Measurements from ENCODE around the gene NR2C2. TPM values are rescaled to one million over a fixed set of nuclear protein-coding genes. Genes with fewer than 3 reads are reported as not detected.

NR2C2 gene
- polyA plus RNA-seq, 1 donor (not counting 4 experiments of a cell fraction or from before 2014, with no cell fraction given) = 9.4 TPM

DNA sequence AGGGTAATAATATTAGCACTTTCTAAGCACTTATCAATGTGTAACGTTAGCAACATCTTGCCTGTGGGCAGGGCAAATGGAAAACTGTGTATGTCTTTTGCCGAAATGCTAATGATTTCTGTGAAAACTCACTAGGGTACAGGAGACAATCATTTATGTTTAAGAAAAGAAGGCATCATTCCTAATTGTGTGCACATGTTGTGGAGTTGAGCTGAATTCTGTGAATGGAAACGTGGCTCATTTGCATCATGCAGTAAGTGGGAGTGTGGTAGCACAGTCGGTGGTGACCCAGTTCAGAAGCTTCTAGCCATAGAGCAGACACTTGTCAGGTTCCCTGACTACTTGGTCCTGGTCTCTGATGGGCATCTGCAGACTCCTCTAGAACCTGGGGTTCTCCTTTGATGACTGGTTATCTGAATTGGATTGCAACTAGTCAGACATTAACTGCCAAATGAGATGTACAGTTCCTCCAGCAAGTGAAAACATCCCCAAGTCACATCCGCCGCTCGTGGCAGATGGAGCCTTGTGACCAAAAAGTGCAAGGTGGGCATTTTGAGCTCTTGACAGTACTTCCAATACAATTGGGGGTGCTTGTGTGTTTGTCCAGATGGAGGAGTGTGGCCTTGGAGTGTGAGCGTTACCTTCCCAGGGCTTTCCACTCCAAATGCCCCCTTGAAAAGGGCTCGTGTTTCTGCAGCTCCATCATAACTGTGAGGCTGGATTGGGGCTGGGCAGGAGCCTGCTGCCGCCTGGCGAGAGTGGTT, 96.2 kb downstream of the NR2C2 start:
- Histone ChIP-seq H3K4me1 (ENCODE audit: control insufficient read depth, extremely low read depth, insufficient read depth, low read length) (no peaks in the 10 kb centered on the region), H3K4me3 (ENCODE audit: control insufficient read depth in 2 of 3, extremely low read depth in 1 of 3, insufficient read depth in 2 of 3, low read depth in 1 of 3, low read length in 3 of 3) (no peak overlapping the region), H3K79me2 (ENCODE audit: control insufficient read depth, insufficient read depth, low read length) (no peaks in the 10 kb centered on the region), H3K9me1 (ENCODE audit: control insufficient read depth, extremely low read depth, insufficient read depth, low read length) (no peaks in the 10 kb centered on the region), H3K4me2 (ENCODE audit: control insufficient read depth, extremely low read depth, insufficient read depth, low read depth, low read length) (no peak overlapping the region), H3K36me3 (ENCODE audit: control insufficient read depth in 2 of 2, extremely low read depth in 1 of 2, insufficient read depth in 2 of 2, low read length in 2 of 2) (peaks cover 30 to 43% of the 10 kb centered on the region in 2 experiments), H4K20me1 (ENCODE audit: control insufficient read depth, extremely low read depth, insufficient read depth, low read length) (no peaks in the 10 kb centered on the region), H3K27ac (ENCODE audit: control insufficient read depth, insufficient read depth, low read length) (no peak overlapping the region), H3K9me3 (ENCODE audit: control insufficient read depth, low read depth, low read length) (no peaks in the 10 kb centered on the region), H3K27me3 (ENCODE audit: control insufficient read depth, extremely low read depth, insufficient read depth, low read length) (no peaks in the 10 kb centered on the region), H2AFZ (ENCODE audit: control insufficient read depth, low read length) (no peak overlapping the region), H3K9ac (ENCODE audit: control insufficient read depth, extremely low read depth, insufficient read depth, low read length) (no peak overlapping the region)
- FAIRE-seq (no peak), DNase-seq (ENCODE audit: low read depth, low spot score) (no peak)
- dilution Hi-C loops (cut with MboI; ENCODE audit: extremely low pct_ligation_motif_present, low sequenced_read_pairs) = no loop called here
- TF ChIP-seq, protein P1, sequence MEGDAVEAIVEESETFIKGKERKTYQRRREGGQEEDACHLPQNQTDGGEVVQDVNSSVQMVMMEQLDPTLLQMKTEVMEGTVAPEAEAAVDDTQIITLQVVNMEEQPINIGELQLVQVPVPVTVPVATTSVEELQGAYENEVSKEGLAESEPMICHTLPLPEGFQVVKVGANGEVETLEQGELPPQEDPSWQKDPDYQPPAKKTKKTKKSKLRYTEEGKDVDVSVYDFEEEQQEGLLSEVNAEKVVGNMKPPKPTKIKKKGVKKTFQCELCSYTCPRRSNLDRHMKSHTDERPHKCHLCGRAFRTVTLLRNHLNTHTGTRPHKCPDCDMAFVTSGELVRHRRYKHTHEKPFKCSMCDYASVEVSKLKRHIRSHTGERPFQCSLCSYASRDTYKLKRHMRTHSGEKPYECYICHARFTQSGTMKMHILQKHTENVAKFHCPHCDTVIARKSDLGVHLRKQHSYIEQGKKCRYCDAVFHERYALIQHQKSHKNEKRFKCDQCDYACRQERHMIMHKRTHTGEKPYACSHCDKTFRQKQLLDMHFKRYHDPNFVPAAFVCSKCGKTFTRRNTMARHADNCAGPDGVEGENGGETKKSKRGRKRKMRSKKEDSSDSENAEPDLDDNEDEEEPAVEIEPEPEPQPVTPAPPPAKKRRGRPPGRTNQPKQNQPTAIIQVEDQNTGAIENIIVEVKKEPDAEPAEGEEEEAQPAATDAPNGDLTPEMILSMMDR (optimal IDR thresholded peaks at IDR 0.05 in 1 of 3, IDR thresholded peaks at IDR 0.05 in 1 of 3, conservative IDR thresholded peaks at IDR 0.05 in 1 of 3; ENCODE audit: extremely low read depth in 1 of 3, insufficient read depth in 2 of 3, low read length in 3 of 3) = no peak
- TF ChIP-seq EZH2 (IDR thresholded peaks at IDR 0.05; ENCODE audit: low read length) = no peak

DNA sequence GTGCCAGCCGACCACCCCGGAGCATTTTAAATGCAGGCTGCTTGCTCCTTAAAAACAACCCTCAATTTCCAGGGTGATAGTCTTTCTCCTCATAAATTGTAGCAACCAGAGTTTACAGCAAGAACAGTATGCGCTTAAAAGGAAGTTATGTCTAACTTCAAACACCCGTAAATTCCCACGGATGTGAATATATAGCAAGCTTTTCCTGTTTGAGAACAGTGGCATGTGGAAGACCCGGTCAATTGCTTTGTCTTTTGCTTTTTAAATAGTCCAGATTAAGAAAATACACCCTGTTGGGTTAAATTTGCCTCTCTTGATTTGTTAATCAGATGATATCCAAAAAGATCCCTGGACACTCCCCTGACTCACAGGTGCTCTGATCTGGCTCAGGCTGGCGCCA, 96.9 kb downstream of the NR2C2 start:
- DNase-seq (ENCODE audit: low read depth, low spot score) (no peak), FAIRE-seq (no peak)
- H2AFZ ChIP-seq (ENCODE audit: control insufficient read depth, low read length) = no peak overlapping the region
- no peaks in the 10 kb centered on the region for H3K9me3 ChIP-seq (ENCODE audit: control insufficient read depth, low read depth, low read length)
- H3K27ac ChIP-seq (ENCODE audit: control insufficient read depth, insufficient read depth, low read length) = no peak overlapping the region
- H3K4me1 ChIP-seq (ENCODE audit: control insufficient read depth, extremely low read depth, insufficient read depth, low read length) = no peaks in the 10 kb centered on the region
- H4K20me1 ChIP-seq (ENCODE audit: control insufficient read depth, extremely low read depth, insufficient read depth, low read length) = no peaks in the 10 kb centered on the region
- no peaks in the 10 kb centered on the region for H3K9me1 ChIP-seq (ENCODE audit: control insufficient read depth, extremely low read depth, insufficient read depth, low read length)
- H3K27me3 ChIP-seq (ENCODE audit: control insufficient read depth, extremely low read depth, insufficient read depth, low read length) = no peaks in the 10 kb centered on the region
- H3K4me2 ChIP-seq (ENCODE audit: control insufficient read depth, extremely low read depth, insufficient read depth, low read depth, low read length) = no peak overlapping the region
- H3K9ac ChIP-seq (ENCODE audit: control insufficient read depth, extremely low read depth, insufficient read depth, low read length) = no peak overlapping the region
- H3K79me2 ChIP-seq (ENCODE audit: control insufficient read depth, insufficient read depth, low read length) = peaks cover 2% of the 10 kb centered on the region
- H3K4me3 ChIP-seq (ENCODE audit: control insufficient read depth in 2 of 3, extremely low read depth in 1 of 3, insufficient read depth in 2 of 3, low read depth in 1 of 3, low read length in 3 of 3) = no peak overlapping the region
- TF ChIP-seq EZH2 (IDR thresholded peaks at IDR 0.05; ENCODE audit: low read length) = no peak
- TF ChIP-seq, protein P1 (optimal IDR thresholded peaks at IDR 0.05 in 1 of 3, IDR thresholded peaks at IDR 0.05 in 1 of 3, conservative IDR thresholded peaks at IDR 0.05 in 1 of 3; ENCODE audit: extremely low read depth in 1 of 3, insufficient read depth in 2 of 3, low read length in 3 of 3) = no peak
- peaks cover 32 to 50% of the 10 kb centered on the region in 2 experiments for H3K36me3 ChIP-seq (ENCODE audit: control insufficient read depth in 2 of 2, extremely low read depth in 1 of 2, insufficient read depth in 2 of 2, low read length in 2 of 2)
- dilution Hi-C loops (cut with MboI; ENCODE audit: extremely low pct_ligation_motif_present, low sequenced_read_pairs) = no loop called here

Measured in keratinocyte (primary cell).